Left forelimb (tissue), 1 donor: ENCODE results near the gene TNPO3.

Experiments used
- DNase-seq: peaks from one replicate; pipeline ENCODE4 v3.0.0-alpha.2; 2018; ENCODE audit warnings: low spot score

The TNPO3 gene

DNA sequence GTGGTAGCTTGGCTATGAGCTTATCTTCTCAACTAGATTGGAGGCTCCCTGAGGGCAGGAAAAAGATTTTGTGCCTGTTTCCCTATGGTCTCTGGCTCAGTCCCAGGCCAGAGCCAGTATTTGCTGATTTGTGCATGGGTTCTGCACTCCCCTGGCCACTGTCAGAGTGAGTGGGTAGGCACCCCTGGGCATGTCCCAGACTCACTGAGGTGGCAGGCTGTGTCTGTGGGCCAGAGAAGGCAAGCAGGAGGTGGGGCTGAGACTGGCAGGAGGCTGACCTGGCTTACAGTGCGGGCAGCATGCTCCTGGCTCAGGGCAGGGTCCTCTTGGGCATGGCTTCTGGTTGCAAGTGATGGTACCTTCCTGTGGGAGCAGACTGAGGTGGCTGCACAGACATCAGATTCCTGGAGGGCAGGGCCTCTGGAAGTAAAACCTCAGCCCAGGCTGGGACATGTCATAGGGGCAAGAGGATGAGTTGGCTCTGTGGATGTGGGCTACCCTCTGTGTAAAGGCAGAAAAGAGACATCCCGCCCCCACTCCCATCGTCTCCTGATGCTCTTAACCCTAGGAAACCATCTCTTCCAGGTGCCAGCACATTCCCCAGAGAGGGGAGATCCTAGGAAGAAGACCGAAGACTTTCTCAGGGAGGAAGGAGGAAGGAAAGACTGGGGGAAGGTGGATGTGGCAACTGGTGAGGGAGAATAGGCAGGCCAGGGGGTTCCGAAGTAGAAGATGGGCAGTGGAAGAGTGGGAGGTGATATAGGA is 148.7 kb downstream of the TNPO3 start:
- no peak for DNase-seq

DNA sequence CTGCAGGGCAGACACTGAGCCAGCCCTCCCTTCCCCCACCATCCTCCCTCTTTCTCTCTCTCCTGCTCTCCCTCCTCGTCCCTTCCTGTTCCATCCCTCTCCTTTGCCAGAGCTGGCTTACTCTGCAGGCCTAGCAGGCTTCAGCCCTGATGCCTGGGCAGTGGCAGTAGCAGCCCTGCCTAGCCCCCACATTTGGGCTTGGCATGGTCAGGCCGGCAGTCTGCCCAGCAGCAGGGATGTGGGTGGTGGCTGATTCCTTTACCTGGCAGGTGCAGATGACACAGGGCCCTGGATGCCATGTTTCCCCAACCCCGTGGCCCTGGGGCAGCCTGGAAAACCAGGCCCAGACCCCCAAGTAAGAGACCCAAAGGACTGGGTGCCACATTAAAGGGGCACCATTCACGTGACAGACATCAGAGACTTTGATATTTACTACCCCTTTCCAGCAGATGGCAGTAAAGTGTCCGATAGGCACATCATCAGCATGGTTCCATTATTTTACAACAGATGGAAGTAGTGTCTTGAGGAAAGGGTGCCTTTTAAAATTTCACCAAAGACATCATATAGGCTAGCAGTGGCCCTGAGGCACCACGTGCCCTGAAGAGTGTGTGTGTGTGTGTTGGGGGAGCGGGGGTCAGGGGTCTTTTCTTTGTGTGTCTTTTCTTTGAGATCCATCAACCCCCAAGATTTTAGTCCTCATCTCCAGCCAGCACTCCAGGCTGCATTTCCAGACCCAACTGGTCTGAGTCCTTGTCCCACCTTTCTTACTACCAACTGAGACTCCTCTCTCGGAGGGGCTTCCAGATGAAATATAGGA is 150.3 kb downstream of the TNPO3 start:
- DNase-seq = no peak
